Endothelial cell (in vitro differentiated cells): ENCODE measurements around the gene THSD4. TPM values are rescaled to one million over a fixed set of nuclear protein-coding genes. Genes with fewer than 3 reads are reported as not detected.

Experiments
- DNase-seq: peaks from one replicate; pipeline ENCODE4 v3.0.0; 2021; ENCODE audit warnings: low spot score
- H3K27ac Mint-ChIP-seq: one replicate; pipeline ENCODE4 v1.8.0; 2021; ENCODE audit warnings: mixed read lengths, inconsistent platforms; ENCODE audit not compliant: unreplicated experiment
- H3K27me3 Mint-ChIP-seq: one replicate; pipeline ENCODE4 v1.8.0; 2021; ENCODE audit warnings: mild to moderate bottlenecking, moderate library complexity, mixed read lengths, inconsistent platforms; ENCODE audit not compliant: unreplicated experiment
- H3K36me3 Mint-ChIP-seq: one replicate; pipeline ENCODE4 v1.8.0; 2021; ENCODE audit warnings: mild to moderate bottlenecking, low read depth, mixed read lengths, inconsistent platforms; ENCODE audit not compliant: unreplicated experiment
- H3K4me1 Mint-ChIP-seq: one replicate; pipeline ENCODE4 v1.8.0; 2021; ENCODE audit warnings: mild to moderate bottlenecking, mixed read lengths, inconsistent platforms; ENCODE audit not compliant: unreplicated experiment
- H3K4me3 Mint-ChIP-seq: one replicate; pipeline ENCODE4 v1.8.0; 2021; ENCODE audit warnings: mild to moderate bottlenecking, mixed read lengths, inconsistent platforms; ENCODE audit not compliant: unreplicated experiment
- H3K9me3 Mint-ChIP-seq: one replicate; pipeline ENCODE4 v1.8.0; 2021; ENCODE audit warnings: mixed read lengths, inconsistent platforms; ENCODE audit not compliant: unreplicated experiment
- CTCF ChIP-seq: fragments of 200-600 bp; sonication (generic); IDR thresholded peaks from one replicate; pipeline ENCODE4 v1.5.0; 2021; ENCODE audit warnings: antibody characterized with exemption; ENCODE audit not compliant: unreplicated experiment
- total RNA-seq: library from RNA; stranded (reverse); fragmentation: NEBNext Ultra II Directional; extraction: Animal tissue kit (Norgen Biotek cat#: 25700); gene quantifications from one replicate; pipeline ENCODE4 v1.2.1, GENCODE V29; 2021; ENCODE audit not compliant: unreplicated experiment

The THSD4 gene
- total RNA-seq, 1 donor from 2014 or later: 0.92 TPM

GRCh38 chr15:71294911-71295602 is 179.8 kb downstream of the THSD4 start:
- no peak for TF ChIP-seq CTCF
- Mint-ChIP-seq H3K27ac (peak overlapping the region; percentile 40), H3K9me3 (no peaks in the 10 kb centered on the region), H3K36me3 (no peaks in the 10 kb centered on the region), H3K4me3 (no peak overlapping the region), H3K27me3 (no peaks in the 10 kb centered on the region), H3K4me1 (peaks cover 25% of the 10 kb centered on the region)
- peak; percentile 9 for DNase-seq

- no peak overlapping the region for H3K27ac Mint-ChIP-seq
- no peak for TF ChIP-seq CTCF
- no peaks in the 10 kb centered on the region for H3K36me3 Mint-ChIP-seq
- H3K9me3 Mint-ChIP-seq: no peaks in the 10 kb centered on the region
- H3K27me3 Mint-ChIP-seq: no peaks in the 10 kb centered on the region
- peaks cover 25% of the 10 kb centered on the region for H3K4me1 Mint-ChIP-seq
- DNase-seq: no peak
- H3K4me3 Mint-ChIP-seq: no peak overlapping the region
Measured at GRCh38 chr15:71295603-71296314, 180.5 kb downstream of the THSD4 start.

- H3K4me3 Mint-ChIP-seq: no peak overlapping the region
- H3K4me1 Mint-ChIP-seq: peaks cover 25% of the 10 kb centered on the region
- no peak overlapping the region for H3K27ac Mint-ChIP-seq
- H3K36me3 Mint-ChIP-seq: no peaks in the 10 kb centered on the region
- H3K9me3 Mint-ChIP-seq: no peaks in the 10 kb centered on the region
- DNase-seq: no peak
- TF ChIP-seq CTCF: no peak
- no peaks in the 10 kb centered on the region for H3K27me3 Mint-ChIP-seq
Measured at GRCh38 chr15:71296315-71296679, 181.0 kb downstream of the THSD4 start.

GRCh38 chr15:71301958-71302621 is 186.8 kb downstream of the THSD4 start:
- no peak overlapping the region for H3K27ac Mint-ChIP-seq

More at GRCh38 chr15:71301958-71302621, 186.8 kb downstream of the THSD4 start:
- TF ChIP-seq CTCF: no peak
- no peaks in the 10 kb centered on the region for H3K36me3 Mint-ChIP-seq
- H3K9me3 Mint-ChIP-seq: no peaks in the 10 kb centered on the region
- H3K4me1 Mint-ChIP-seq: no peaks in the 10 kb centered on the region
- no peak overlapping the region for H3K4me3 Mint-ChIP-seq
- no peaks in the 10 kb centered on the region for H3K27me3 Mint-ChIP-seq
- DNase-seq: no peak
